Activated T-cell treated with anti-CD3 and anti-CD28 coated beads, Interleukin-2, amount 50 U/mL, for 24 hours (primary cell): ENCODE results near the gene GRAMD1C.

ENCODE experiments used
- DNase-seq: peaks from one replicate; pipeline ENCODE4 v3.0.0-alpha.2; 2020
- H3K27ac Mint-ChIP-seq: 2 replicates; pipeline ENCODE4 v1.8.0; 2020; ENCODE audit warnings: mild to moderate bottlenecking, mixed read lengths
- H3K27me3 Mint-ChIP-seq: 2 replicates; pipeline ENCODE4 v1.8.0; 2020; ENCODE audit warnings: mixed read lengths
- H3K36me3 Mint-ChIP-seq: 2 replicates; pipeline ENCODE4 v1.8.0; 2020; ENCODE audit warnings: low read depth, mixed read lengths
- H3K4me1 Mint-ChIP-seq: 2 replicates; pipeline ENCODE4 v1.8.0; 2020; ENCODE audit warnings: low read depth, mixed read lengths
- H3K4me3 Mint-ChIP-seq: 2 replicates; pipeline ENCODE4 v1.8.0; 2020; ENCODE audit warnings: mild to moderate bottlenecking, moderate library complexity, mixed read lengths
- H3K9me3 Mint-ChIP-seq: 2 replicates; pipeline ENCODE4 v1.8.0; 2020; ENCODE audit warnings: mixed read lengths

GRAMD1C gene

DNA sequence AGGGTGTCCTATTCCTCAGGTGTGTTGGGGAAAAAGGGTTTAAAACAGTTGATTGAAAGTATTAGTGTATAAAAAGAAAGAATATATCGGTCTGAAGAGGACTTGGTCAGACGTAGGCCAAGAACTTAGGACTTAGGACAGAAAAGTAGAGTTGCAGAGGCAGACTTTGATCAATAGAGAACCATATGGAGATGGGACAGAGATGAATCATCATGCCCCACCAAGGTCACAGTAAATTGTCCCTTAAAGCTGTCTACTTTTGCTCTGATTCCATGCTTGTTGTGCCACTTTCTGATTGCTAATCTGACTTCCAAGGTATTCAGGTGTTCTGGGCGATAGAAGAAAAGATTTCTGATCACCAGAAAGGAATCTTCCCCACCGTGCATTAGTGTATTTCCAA is 56.3 kb downstream of the GRAMD1C start:
- Mint-ChIP-seq H3K4me1 (peaks cover 8% of the 10 kb centered on the region), H3K9me3 (no peaks in the 10 kb centered on the region), H3K27me3 (no peaks in the 10 kb centered on the region), H3K4me3 (no peak overlapping the region), H3K36me3 (no peaks in the 10 kb centered on the region), H3K27ac (no peak overlapping the region)
- DNase-seq = no peak

DNA sequence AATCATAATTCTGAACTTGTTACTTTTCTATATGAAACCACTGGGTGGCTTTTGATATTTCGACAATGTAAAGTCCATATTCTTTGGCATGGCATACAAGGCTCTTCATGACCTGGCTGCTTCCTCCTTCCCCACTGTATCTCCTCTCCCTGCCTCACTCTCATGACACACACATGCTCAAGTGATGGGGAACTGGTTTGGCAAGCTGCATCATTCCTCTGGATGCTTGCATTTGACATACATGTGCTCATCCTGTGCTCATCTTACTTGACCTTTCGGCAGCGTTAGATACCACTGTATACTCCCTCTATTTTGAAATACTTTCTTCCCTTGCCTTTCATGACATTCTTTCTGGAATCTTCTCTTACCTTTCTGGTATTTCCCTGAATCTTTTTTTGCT is 57.4 kb downstream of the GRAMD1C start:
- no peak for DNase-seq
- Mint-ChIP-seq H3K4me1 (peaks cover 8% of the 10 kb centered on the region), H3K27ac (no peak overlapping the region), H3K9me3 (no peaks in the 10 kb centered on the region), H3K27me3 (no peaks in the 10 kb centered on the region), H3K36me3 (no peaks in the 10 kb centered on the region), H3K4me3 (no peak overlapping the region)

DNA sequence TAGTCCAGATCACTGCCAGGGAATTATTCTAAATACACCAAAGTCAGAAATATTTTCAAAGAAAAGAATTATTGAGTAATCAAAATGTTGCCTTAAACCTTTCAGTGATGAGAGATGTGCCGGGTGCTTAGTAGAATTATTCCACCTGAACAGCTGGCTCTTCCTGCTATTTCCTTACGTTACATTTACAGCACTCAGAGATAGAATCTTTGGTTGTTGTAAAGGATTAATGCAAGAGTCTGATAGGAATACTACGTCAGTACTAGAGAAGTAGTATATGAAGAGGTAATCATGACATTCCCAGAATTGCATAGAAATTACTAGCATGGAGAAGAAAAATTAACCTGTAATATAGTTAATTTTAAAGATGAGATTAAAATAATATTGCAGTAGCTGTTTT is 58.3 kb downstream of the GRAMD1C start:
- H3K4me3 Mint-ChIP-seq = no peak overlapping the region
- H3K4me1 Mint-ChIP-seq = peaks cover 8% of the 10 kb centered on the region
- no peak for DNase-seq
- no peaks in the 10 kb centered on the region for H3K36me3 Mint-ChIP-seq
- no peaks in the 10 kb centered on the region for H3K9me3 Mint-ChIP-seq
- no peak overlapping the region for H3K27ac Mint-ChIP-seq
- H3K27me3 Mint-ChIP-seq = no peaks in the 10 kb centered on the region

DNA sequence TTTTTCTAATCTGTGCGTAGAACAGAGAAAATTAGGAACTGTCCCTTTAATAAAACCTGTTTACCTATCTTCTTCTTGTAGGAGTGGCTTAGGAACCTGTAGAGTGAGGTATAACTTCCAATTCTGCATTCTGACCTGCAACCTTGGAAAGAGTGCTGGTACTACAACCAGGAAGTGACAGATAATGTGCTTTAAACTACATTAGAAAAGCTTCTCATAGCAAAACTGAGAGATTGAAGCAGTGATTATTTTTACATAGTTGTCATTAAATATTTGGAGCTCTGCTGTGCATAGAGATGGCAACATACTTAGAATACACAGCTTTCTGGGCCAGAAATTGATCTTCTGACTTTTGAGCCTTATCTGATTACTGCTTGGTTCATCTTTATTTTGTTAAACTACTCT is 58.8 kb downstream of the GRAMD1C start:
- peaks cover 8% of the 10 kb centered on the region for H3K4me1 Mint-ChIP-seq
- H3K36me3 Mint-ChIP-seq = no peaks in the 10 kb centered on the region
- no peaks in the 10 kb centered on the region for H3K9me3 Mint-ChIP-seq
- H3K27me3 Mint-ChIP-seq = no peaks in the 10 kb centered on the region
- H3K4me3 Mint-ChIP-seq = no peak overlapping the region
- H3K27ac Mint-ChIP-seq = no peak overlapping the region
- DNase-seq = no peak

DNA sequence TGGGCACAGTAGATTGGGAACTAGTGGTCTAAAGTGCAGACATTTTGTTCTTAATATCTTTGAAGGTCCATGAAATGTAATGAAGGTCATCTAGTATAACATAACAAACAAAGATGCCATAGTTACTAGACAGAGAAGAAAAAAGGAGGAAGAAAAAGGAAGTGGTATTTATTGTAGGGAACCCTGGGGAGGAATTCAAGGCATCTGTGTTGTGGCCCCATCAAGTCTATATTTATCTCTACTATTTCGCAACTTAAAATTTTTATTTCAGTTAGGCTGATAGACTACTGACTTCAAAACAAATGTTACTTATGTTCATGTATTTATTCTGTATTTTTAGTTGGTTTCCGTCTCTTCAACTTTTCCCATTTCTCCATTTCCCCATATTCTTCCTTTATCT is 60.3 kb downstream of the GRAMD1C start:
- H3K4me1 Mint-ChIP-seq = peaks cover 8% of the 10 kb centered on the region
- no peaks in the 10 kb centered on the region for H3K27me3 Mint-ChIP-seq
- H3K27ac Mint-ChIP-seq = no peak overlapping the region
- DNase-seq = no peak
- no peaks in the 10 kb centered on the region for H3K9me3 Mint-ChIP-seq
- no peak overlapping the region for H3K4me3 Mint-ChIP-seq
- no peaks in the 10 kb centered on the region for H3K36me3 Mint-ChIP-seq

DNA sequence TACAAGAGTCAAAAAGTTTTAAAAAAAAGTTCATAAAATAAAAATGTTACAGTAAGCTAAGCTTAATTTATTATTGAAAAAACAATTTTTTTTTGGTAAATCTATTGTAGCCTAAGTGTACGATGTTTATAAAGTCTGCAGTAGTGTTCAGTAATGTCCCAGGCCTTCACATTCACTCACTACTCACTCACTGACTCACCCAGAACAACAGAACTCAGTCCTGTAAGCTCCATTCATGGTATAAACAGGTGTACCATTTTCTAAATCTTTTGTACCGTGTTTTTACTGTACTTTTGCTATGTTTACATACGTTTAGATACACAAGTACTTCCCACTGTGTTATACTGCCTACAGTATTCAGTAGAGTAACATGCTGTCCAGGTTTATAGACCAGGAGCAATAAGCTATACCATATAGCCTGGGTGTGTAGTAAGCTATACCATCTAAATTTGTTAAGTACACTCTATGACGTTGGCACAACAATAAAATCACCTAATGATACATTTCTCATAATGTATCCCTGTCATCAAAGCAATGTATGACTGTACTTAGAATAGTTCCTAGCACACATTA is 68.1 kb downstream of the GRAMD1C start:
- H3K9me3 Mint-ChIP-seq = no peaks in the 10 kb centered on the region
- no peaks in the 10 kb centered on the region for H3K27me3 Mint-ChIP-seq
- no peak overlapping the region for H3K27ac Mint-ChIP-seq
- H3K4me3 Mint-ChIP-seq = no peak overlapping the region
- DNase-seq = no peak
- no peaks in the 10 kb centered on the region for H3K36me3 Mint-ChIP-seq
- no peaks in the 10 kb centered on the region for H3K4me1 Mint-ChIP-seq

DNA sequence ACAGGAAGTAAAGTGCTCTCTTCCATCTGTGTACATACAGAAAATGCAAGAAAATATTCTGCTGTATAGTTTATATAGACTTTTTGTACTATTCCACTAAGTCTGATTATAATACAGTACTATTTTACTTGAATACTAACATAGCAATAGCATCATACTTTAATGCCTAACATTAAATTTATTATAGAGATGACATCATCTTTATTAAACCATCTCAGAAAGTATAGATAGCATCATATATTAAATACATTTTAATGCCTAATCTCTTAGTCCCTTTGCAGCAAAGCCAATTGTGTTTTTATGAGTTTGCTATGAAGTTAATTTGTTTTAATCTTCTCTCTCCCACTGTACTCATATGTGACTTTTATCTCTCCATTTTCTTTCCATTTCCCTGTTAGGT is 69.5 kb downstream of the GRAMD1C start:
- no peaks in the 10 kb centered on the region for H3K36me3 Mint-ChIP-seq

DNA sequence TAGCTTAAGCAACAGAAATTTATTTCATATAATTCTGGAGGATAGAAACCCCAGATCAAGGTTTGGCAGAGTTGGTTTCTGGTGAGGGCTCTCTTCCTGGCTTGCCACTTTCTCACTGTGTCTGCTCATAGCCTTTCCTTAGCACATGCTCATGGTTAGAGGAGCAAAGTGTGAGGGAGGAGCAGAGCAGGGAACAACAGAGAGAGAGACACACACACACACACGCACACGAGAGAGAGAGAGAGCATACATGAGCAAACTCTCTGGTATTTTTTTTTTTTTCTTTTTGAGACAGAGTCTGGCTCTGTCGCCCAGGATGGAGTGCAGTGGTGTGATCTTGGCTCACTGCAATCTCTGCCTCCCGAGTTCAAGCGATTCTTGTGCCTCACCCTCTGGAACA is 72.4 kb downstream of the GRAMD1C start:
- no peak overlapping the region for H3K27ac Mint-ChIP-seq
- no peaks in the 10 kb centered on the region for H3K9me3 Mint-ChIP-seq
- H3K4me1 Mint-ChIP-seq = peaks cover 8% of the 10 kb centered on the region
- H3K27me3 Mint-ChIP-seq = no peaks in the 10 kb centered on the region
- no peak overlapping the region for H3K4me3 Mint-ChIP-seq
- no peak for DNase-seq
- H3K36me3 Mint-ChIP-seq = no peaks in the 10 kb centered on the region

More for the DNA sequence above, 69.5 kb downstream of the GRAMD1C start:
- H3K27ac Mint-ChIP-seq = no peak overlapping the region
- H3K27me3 Mint-ChIP-seq = no peaks in the 10 kb centered on the region
- H3K4me1 Mint-ChIP-seq = peaks cover 8% of the 10 kb centered on the region
- no peaks in the 10 kb centered on the region for H3K9me3 Mint-ChIP-seq
- DNase-seq = no peak
- H3K4me3 Mint-ChIP-seq = no peak overlapping the region

DNA sequence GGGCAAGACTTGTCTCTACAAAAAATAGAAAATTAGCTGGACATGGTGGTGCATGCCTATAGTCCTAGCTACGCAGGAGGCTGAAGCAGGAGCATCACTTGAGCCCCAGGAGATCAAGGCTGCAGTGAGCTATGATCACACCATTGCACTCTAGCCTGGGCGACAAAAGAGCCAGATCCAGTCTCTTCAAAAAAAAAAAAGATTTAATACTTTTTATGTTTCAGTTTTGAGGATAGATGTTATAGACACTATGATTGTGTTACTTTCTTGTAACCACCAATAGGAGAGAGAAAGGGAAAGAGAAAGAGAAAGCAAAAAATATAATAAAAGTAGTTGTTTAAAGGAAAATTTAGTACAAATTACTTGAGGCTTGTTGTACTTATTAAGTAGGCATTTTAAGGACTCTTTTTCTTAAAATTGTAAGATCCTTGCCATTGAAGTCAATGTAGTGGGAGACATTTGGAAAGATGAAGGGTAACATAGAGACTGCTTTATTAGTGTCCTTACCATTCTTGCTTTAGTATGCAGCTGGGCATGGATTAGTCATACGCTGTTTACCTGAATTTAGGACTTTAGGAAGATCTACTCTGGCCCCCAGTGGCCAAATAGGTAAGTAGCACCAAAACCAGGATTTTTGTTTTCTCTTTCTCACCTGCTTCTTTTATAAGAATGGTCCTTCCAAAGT is 74.1 kb downstream of the GRAMD1C start:
- H3K4me1 Mint-ChIP-seq = peaks cover 8% of the 10 kb centered on the region
- DNase-seq = no peak
- no peaks in the 10 kb centered on the region for H3K27me3 Mint-ChIP-seq
- H3K4me3 Mint-ChIP-seq = peak overlapping the region; percentile 31
- H3K27ac Mint-ChIP-seq = no peak overlapping the region
- no peaks in the 10 kb centered on the region for H3K9me3 Mint-ChIP-seq
- no peaks in the 10 kb centered on the region for H3K36me3 Mint-ChIP-seq

DNA sequence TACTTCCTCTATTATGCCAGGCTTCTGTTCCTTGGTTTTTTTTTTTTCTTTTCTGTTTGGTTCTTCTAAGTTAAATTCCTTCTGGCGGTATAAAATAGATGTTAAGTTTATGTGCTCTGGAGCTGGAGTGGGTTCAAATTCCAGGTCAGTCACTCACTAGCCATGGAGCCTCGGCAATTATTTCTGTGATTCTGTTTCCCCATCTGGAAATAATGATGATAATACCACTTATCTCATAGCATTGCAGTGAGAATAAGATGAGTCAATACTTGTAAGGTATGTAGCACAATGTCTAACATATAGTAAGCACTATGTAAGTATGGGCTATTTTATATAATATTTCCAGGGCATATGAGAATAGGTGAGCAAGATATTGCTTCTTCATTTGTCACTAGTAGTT is 76.1 kb downstream of the GRAMD1C start:
- H3K27me3 Mint-ChIP-seq = no peaks in the 10 kb centered on the region
- no peak overlapping the region for H3K27ac Mint-ChIP-seq
- H3K4me3 Mint-ChIP-seq = no peak overlapping the region
- H3K36me3 Mint-ChIP-seq = no peaks in the 10 kb centered on the region
- no peaks in the 10 kb centered on the region for H3K9me3 Mint-ChIP-seq
- H3K4me1 Mint-ChIP-seq = peaks cover 8% of the 10 kb centered on the region
- no peak for DNase-seq

DNA sequence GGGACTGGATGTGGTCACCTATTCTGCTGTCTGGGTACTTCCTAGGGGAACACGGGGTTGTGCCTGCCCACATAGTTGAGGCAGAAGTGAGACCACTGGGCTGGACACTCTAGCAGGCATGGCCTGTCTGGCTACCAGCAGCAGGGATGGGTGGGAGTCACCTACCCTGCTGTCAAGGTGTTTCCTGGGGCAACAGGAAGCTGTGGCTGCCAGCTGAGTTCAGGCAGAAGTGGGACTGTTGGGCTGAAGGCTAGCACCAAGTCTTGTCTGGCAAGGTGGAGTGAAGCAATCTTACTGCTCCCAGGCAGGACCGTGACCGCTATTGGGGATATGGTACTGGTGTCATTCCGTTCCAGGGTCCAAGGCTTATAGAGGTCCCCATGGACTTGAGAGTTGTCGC is 89.0 kb downstream of the GRAMD1C start:
- no peak overlapping the region for H3K27ac Mint-ChIP-seq
- no peaks in the 10 kb centered on the region for H3K36me3 Mint-ChIP-seq
- peaks cover 39% of the 10 kb centered on the region for H3K27me3 Mint-ChIP-seq
- no peak overlapping the region for H3K4me3 Mint-ChIP-seq
- H3K9me3 Mint-ChIP-seq = peaks cover 26% of the 10 kb centered on the region
- no peak for DNase-seq
- H3K4me1 Mint-ChIP-seq = no peaks in the 10 kb centered on the region

DNA sequence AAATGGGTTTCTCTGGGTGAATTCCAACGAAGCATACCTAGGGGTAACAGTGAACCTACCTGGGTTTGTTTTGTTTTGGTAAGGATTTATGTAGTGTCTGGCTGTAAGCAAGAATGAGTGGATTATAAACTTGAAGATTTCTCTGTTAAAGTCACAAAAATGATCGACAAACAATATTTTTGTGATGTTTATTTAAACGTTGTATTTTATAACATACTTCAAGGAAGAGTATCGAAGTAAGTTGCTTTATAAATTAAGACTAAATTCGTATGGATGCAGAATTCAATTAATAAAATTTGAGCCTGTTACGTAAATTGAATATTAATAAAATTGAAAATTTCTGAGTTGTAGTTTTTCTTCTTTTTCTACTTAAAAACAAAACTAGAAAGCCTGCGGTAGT is 108.2 kb downstream of the GRAMD1C start:
- Mint-ChIP-seq H3K36me3 (no peaks in the 10 kb centered on the region), H3K27me3 (peaks cover 30% of the 10 kb centered on the region), H3K9me3 (no peaks in the 10 kb centered on the region), H3K4me3 (peak overlapping the region; percentile 73), H3K27ac (peak overlapping the region; percentile 35), H3K4me1 (peaks cover 14% of the 10 kb centered on the region)
- DNase-seq = no peak

DNA sequence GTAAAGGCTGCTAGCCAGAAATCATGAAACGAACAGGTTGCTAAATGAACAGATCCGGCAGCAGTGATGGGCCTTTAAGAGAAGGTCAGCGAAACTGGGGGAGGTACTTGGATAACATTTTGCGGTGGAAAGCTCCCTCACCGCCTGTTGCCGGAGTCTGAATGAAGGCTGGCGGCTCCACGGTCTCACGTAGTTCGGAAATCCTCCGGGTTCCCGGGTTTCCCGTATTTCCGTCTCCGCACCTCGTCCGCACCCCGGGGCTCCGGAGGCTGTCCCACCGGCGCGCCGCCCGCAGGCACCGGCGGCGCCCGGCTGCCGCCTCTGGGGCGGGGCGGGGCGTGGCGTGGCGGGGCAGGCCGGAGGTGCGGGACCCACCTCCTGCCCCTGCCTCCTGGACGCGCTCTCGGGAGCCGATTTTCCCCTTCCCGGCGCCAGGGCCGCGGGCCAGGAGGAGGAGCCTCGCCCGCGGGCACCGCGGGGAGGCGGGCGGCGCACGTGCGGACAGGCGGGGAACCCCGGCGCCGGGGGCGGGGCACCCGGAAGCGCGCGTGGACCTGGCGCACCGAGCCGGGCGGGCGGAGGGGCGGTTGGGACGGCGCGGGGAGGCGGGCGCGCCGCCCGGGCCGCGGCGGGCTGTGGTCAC is 108.9 kb downstream of the GRAMD1C start, which contains the start of gene ZDHHC23:
ZDHHC23 (plus strand) TSS at position 642 of the 643 bp plus-strand sequence. CDS start 790 bp downstream, outside the sequence.
- peak within 1 kb of the TSS; percentile 35 for H3K27ac Mint-ChIP-seq
- H3K4me3 Mint-ChIP-seq = peak within 1 kb of the TSS; percentile 73
- no peaks in the 10 kb centered on the region for H3K36me3 Mint-ChIP-seq
- peak; percentile 84 for DNase-seq
- H3K4me1 Mint-ChIP-seq = peaks cover 14% of the 10 kb centered on the region
- peaks cover 30% of the 10 kb centered on the region for H3K27me3 Mint-ChIP-seq
- H3K9me3 Mint-ChIP-seq = no peaks in the 10 kb centered on the region

DNA sequence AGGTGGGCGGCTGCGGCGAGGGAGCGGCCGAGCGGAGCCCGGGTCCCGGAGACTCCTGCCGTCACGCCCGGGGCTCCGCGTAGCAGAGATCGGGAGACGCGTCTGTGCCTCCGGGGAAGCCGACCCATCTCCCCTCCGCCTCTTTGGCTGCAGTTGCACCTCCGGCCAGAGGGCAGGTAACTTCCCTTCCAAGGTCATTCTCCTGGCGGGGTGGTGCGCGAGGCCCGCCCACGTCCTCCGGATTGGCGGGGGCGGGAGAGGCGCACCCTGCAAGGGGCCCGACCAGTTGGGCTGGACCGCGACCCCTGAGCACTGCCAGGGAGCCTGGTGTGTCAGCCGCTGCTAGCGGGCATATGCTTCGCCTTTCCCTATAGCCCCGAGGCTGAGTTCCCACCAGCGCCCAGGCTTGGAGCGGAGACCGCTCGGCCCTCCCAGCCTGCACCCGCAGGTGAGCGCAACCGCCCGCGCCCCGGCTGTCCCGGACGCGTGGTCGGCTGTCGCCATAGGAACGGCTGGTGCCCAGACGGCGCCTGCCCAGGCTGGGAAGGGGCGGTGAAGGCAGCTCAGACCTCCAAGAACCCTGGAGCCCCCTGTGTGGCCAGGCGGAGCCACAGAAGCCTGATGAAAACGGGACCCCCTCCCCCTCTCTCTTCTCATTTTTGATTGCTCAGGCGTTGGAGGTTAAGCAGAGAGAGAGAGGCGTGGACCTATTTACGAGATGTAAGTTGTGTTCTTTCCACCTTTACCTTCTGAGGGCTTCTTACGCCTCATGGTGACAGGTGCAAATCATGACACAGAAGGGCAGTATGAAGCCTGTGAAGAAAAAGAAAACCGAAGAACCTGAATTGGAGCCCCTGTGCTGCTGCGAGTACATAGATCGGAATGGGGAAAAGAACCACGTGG is 109.7 kb downstream of the GRAMD1C start:
- DNase-seq = peak; percentile 68
- H3K27me3 Mint-ChIP-seq = peaks cover 23% of the 10 kb centered on the region
- H3K27ac Mint-ChIP-seq = no peak overlapping the region

More for the DNA sequence above, 109.7 kb downstream of the GRAMD1C start:
- Mint-ChIP-seq H3K4me1 (peaks cover 15% of the 10 kb centered on the region), H3K36me3 (no peaks in the 10 kb centered on the region), H3K9me3 (no peaks in the 10 kb centered on the region), H3K4me3 (peak overlapping the region; percentile 63)
